Dermis microvascular lymphatic vessel endothelial cell (primary cell): Measurements from ENCODE around the gene PAQR5. TPM values are rescaled to one million over a fixed set of nuclear protein-coding genes. Genes with fewer than 3 reads are reported as not detected.
"Not testable (repeated sequence)": the region's sequence is repeated elsewhere in the genome, so short reads cannot be mapped to it uniquely, and the experiment has no call there.

Experiments
- DNase-seq, 2 donors: peaks; one replicate each; pipeline versions ENCODE4 v3.0.0 to v3.0.0-alpha.2; 2010; ENCODE audit warnings: low read depth in 2 of 2
- total RNA-seq: library from RNA; depleted of rRNA; stranded (reverse); fragments of >200 nt; gene quantifications from 2 replicates; pipeline ENCODE4 v1.2.1, GENCODE V29; 2014

The PAQR5 gene
- not detected in 2 replicates for total RNA-seq

DNA sequence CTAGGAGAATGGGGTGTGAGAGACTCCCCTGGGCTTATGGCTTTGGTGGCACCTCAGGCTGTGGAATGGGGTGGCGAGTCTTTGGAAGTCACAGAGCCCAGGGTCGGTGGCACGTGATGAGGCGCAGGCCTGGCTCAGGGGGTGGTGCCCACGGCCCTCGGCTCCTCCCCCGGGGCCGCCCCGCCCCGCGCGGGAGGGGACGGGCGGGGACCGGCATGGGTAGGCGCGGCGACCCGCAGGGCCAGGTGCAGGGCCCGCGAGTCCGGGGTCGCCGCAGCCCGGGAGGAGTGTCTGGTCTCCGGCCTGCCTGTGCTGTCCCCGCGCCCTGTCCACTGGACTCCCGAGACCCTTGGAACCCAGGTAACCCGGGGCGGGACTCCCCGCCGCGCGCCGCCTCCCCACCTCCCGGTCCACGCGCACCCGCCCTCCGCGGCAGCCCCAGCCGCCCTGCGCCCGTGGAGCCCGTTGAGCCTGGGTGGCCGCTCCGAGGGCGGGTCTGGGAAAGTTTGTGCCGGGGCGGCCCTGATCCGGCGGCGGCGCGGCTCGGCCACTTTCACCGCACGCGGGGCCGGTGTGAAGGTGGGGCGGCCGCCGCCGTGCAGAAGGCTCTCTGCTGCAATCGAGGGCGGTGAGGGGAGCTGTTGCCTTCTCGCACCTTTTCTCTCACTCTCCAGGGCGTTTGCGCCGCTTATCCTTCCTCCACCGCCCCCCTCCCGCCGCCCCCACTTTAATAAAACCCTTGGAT is at the start of gene PAQR5:
Gene PAQR5 (plus strand): TSS at position 216 of the 745 bp plus-strand sequence. CDS start 61,169 bp downstream, outside the sequence.
- DNase-seq = peak in 1 of 2 donors; percentile 17

GRCh38 chr15:69253156-69253555 is 45.6 kb upstream of the PAQR5 start:
- peak; percentile 7 to 86 for DNase-seq

DNA sequence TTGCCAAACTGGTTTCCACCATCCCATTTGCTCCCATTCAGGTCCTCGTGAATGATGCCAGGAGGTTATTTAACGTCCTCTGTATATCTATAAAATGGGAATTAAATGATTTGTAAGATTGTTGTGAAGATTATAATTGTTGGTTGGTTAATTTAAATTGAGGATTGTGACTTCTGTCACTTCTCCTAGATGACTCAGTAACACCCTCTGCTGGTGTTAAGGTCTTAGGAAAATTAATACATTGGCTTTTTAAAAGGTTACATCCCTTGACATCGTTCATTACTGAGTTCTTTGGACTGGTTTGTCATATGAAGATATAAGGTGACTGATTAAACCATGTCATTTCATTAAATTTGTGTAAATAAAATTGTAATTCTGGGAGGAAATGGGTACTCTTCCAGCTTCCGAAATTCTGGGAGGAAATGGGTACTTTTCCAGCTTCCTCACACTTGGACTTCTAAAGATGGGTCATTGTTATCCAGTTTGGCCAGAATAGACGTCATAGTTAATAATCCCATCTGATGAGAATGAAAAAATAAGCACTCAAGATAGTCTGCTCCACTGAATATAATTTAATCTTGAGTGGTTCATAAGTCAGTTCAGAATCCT is 33.3 kb upstream of the PAQR5 start:
- DNase-seq = peak; percentile 34 to 57

- DNase-seq = no peak
Measured at GRCh38 chr15:69271217-69271616, 27.5 kb upstream of the PAQR5 start.

DNA sequence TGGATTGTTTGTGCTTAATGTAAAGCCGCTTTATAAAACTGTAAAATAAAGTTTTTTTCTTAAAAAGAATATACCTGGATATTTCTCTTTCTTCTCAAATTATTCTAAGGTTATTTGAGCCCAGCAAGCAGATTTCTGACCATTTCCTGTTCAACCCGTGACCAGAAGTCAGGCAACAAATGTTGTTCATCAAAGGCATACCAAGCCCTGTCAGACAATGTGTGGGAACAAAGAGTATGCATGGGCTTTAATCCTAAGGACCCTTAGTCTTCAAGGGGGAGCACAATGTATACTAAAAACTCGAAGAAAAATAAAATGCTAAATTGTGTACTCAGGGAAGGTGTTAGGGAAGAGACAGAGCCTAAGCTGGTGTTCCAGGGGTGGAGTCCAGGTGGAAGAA is 26.6 kb upstream of the PAQR5 start:
- peak; percentile 4 to 45 for DNase-seq

DNA sequence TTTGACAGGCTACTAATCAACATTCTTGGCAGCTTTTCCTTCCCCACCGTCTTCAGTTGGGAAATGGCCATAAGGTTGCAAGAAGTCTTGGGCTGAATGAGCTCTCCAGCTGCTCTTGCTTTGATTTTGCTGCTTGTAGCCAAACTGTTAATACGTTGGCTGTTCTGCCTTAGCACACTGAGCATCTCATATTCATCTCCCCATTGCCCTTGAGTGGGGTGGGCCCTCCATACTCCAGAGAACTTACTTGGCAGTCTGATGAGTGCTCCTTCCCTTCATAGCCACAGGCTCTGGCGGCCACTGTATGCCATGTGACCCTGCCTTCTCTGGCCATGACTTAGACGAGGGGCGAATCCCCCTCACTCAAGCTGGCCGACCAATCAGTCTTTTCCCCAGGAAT is 25.8 kb upstream of the PAQR5 start:
- DNase-seq = no peak

- DNase-seq = no peak
Measured at GRCh38 chr15:69275074-69275670, 23.5 kb upstream of the PAQR5 start.

GRCh38 chr15:69275933-69276560 is 22.7 kb upstream of the PAQR5 start:
- no peak for DNase-seq

GRCh38 chr15:69277316-69277715 is 21.4 kb upstream of the PAQR5 start:
- no peak for DNase-seq

DNA sequence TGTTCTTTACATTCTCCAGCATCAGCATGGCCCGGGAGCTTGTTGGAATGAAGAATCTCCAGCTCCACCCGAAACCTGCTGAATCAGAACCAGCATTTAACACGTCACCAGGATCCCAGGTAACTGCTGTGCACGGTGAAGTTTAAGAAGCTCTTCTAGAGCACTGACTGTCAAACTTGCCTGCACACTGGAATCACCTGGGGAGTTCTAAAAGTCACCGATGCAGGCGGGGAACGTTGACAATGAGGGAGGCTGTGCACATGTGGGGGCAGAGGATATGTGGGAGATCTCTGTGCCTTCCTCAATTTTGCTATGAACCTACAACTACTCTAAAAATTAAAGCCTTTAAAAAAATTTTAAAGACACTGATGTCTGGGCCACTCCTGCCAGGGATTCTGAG is 19.1 kb upstream of the PAQR5 start:
- DNase-seq = no peak

DNA sequence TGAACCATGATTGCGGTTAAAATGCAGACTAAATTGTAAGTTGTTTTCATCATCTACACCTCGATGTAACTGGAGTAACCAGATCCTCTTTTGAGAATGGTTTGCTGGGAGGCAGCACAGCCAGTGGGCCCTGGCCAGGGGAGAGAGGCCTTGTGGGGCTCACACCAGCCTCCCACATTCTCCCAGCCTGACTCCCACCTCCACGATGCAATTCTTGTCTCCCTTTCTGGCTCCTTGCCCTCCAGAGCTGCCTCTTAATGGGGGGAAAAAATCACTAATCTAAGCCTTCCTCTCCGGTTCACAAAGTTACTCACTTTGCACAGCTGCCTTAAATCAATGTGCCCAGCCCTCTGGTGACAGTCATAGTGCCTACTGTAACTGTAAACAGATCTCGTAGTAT is 17.9 kb upstream of the PAQR5 start:
- no peak for DNase-seq

DNA sequence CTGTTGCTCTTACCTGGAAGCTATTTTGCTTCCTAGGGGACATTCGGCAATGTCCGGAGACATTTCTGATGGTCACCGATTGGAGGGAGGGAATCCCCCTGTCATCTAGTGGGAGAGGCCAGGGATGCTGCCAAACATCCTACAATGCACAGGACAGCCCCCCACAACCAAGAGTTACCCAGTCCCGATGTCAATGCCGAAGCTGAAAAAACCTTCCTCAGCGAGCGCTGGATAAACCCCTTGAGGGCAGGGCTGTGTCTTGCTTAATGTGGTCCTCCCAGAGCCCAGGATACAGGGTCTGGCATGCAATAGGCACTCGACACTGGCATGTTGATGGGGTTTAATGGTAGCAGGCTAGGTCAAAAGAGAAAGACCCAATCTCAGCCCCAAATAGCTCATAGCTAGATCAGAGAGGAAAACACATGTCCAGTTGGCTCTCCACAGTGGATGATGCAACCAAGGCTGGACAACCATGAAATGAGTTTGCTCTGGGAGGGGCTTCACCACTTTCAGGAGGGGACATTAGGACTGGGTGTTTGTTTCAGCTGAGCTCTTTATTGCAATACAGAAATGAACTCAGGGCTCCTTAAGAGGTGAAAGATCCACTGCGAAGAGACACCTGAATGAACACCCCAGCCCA is 16.5 kb upstream of the PAQR5 start:
- DNase-seq = no peak

- DNase-seq = no peak
Measured at GRCh38 chr15:69285834-69286233, 12.9 kb upstream of the PAQR5 start.

- no peak for DNase-seq
Measured at GRCh38 chr15:69288011-69288410, 10.7 kb upstream of the PAQR5 start.

DNA sequence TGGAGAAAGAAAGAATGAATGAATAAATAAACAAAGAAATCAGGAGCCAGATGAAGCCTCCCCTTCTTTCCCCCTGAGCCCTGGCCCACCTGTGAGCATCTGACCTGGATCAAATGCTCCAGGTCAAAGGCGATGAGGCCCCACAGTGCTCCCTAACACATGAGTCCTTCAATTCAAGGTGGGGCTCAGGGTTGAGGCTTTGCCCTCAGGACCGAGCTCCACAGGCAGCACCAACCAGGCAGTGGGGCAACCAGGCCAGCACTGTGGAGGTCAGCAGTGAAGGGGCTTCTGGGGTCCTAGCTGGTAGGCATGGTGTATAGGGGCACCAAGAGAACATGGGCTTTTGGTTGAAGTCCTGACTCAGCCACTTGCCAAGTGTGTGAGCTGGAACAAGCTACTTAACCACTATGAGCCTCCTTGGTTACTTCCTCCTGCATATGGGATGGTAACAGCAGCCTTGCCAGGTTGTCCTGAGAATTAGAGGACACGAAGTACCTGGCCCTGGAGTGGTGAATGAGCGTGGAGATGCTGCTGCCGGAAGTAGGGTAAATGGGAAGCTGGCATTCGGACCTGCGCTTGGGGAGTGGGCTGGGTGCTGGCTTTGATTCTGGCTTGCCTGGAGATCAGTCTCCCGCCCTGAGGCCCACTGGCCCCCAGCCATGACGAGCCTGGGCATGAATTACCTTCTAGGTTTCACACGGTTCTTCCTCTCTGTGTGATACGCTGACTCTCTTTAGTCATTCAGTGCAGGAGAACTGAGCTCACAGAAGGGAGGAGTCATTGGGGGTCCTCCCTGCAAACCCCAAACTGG is 10.0 kb upstream of the PAQR5 start:
- DNase-seq = no peak

DNA sequence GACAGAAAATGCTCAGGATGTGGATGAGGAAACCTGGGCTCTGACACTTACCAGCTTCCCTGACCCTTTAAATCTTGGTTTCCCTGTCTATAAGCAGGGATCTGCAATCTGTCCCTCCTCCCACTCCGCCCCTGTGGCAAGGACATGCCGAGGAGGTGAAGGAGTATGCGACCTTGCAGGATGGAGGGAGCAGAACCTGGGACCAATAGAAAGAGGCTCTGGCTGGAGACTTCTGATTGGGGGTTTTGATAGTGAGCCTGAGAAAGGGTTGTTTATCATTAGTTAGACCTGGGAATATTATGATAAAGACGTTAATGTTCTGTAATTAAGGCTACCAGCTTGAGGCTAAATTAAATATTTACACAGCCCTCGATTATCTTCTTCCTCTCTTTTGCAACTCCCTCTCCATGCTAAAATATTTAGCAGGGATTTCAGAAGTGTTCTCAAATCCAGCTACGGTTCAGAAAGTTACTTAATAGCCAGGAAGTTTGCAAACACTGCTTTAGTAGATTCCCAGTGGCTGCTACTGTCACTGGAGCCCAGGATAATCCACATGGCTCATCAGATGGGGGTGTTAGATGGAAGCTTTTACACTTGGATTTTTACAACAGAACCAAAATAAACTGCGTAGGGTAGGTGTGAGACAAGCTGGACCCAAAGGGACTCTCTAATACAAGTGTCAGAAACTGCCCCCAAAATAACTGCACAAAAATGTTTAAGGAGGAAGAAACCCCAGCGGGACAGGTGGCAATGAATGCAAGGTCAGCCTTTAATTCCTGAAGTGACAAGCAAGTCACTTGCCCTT is 9.2 kb upstream of the PAQR5 start:
- DNase-seq = no peak

DNA sequence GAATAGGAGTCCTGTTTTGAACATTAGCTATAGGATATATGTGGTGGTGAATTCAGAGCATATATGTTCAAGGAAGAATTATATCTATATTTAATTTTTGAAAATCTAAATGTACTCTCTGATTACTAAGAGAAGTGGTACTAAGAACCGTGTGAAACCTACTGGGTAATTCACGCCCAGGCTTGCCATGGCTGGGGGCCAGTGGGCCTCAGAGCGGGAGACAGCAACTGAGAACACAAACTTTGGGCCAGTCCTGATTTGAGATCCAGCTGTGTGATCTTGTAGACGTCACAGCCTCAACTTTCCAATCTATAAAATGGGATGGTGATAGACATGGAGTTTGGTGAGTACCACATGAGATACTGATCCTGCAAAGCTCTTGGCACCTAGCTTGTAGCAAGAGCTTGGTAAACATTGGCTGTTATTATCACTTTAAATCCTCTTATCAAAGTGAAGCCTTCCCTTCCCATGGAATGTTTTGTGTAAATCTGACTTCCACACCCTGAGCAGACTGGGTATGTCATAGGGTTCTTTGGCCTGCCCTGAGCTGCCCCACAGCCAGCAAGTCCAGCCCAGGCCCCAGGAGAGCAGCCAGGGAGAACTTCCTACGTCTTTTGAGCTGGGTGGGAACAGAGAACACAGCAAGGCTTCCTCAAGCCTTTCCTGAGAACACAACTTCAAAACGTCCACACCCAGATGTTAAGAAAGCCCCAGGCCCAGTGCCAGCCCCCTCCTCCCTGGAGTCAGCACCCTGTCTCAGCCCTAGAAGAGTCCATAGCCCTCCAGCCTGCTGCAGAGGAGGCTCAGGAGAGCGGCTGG is 8.2 kb upstream of the PAQR5 start:
- DNase-seq = no peak

GRCh38 chr15:69291651-69292050 is 7.1 kb upstream of the PAQR5 start:
- DNase-seq = not testable (repeated sequence)

DNA sequence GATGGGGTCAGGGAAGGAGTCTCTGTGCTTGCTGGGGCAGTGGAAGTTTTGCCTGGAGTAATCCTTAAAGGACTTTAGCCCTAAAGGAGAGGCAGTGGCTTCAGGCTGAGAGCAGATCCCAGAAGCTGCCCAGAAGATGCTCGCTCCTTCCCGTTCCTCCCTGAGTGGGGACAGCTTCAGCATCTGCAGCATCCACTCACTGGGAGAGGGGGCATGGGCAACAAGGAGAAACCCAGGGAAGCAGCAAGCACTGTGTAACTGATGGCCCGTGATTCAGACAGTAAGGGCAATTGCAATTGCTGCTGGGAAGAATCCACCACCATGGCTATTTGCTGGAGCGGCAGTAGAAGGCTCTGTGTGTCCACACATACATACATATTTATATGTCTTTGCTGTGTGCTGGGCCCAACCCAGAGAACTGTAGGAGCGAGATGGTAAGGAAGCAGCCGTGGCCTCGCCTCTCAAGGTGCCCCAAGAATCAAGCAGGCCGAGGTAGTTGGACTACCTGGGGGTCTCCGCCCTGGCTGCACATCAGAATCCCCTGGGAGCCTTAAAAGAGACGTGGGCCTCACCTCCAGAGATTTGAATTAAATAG is 5.8 kb upstream of the PAQR5 start:
- DNase-seq = no peak
